Gastrocnemius medialis (tissue), 4 donors: ENCODE data around the gene HIVEP2. TPM values are rescaled to one million over a fixed set of nuclear protein-coding genes. Genes with fewer than 3 reads are reported as not detected.

Experiments
- ATAC-seq, 2 donors: fragments of 150-250 bp; one replicate each; pipeline ENCODE4 v1.9.1; 2016
- DNase-seq, 2 donors: peaks; one replicate each; pipeline ENCODE4 v3.0.0-alpha.2; 2019
- H3K27ac ChIP-seq, 4 donors: fragments of 200-600 bp; sonication (generic); 1 replicate in 1 of 4; 2 replicates in 3 of 4; pipeline ENCODE4 v1.5.1; 2016 to 2018; ENCODE audit warnings: mild to moderate bottlenecking in 2 of 4, moderate library complexity in 1 of 4
- H3K27me3 ChIP-seq, 3 donors: fragments of 200-600 bp; sonication (generic) in 2 of 3; 1 replicate in 1 of 3; 2 replicates in 2 of 3; pipeline versions ENCODE4 v1.5.1 to v1.6.0; 2016 to 2019; ENCODE audit warnings: mild to moderate bottlenecking in 1 of 3, moderate library complexity in 1 of 3
- H3K36me3 ChIP-seq, 2 donors: fragments of 200-600 bp; sonication (generic) in 1 of 2; one replicate each; pipeline ENCODE4 v1.5.1; 2017 to 2018
- H3K4me1 ChIP-seq, 2 donors: fragments of 200-600 bp; sonication (generic) in 1 of 2; one replicate each; pipeline ENCODE4 v1.5.1; 2016 to 2017; ENCODE audit warnings: mild to moderate bottlenecking in 2 of 2
- H3K4me3 ChIP-seq, 4 donors: fragments of 200-600 bp; sonication (generic) in 3 of 4; 1 replicate in 1 of 4; 2 replicates in 3 of 4; pipeline ENCODE4 v1.5.1; 2016 to 2019; ENCODE audit warnings: mild to moderate bottlenecking in 2 of 4
- H3K9me3 ChIP-seq, 3 donors: fragments of 200-600 bp; sonication (generic) in 2 of 3; 1 replicate in 1 of 3; 2 replicates in 2 of 3; pipeline ENCODE4 v1.5.1; 2016 to 2019
- POLR2A ChIP-seq, 2 donors: fragments of 450-650 bp; IDR thresholded peaks; one replicate each; pipeline ENCODE4 v1.6.1; 2017; ENCODE audit warnings: antibody characterized with exemption in 2 of 2, mild to moderate bottlenecking in 2 of 2, moderate library complexity in 2 of 2
- in situ Hi-C, 4 donors: fragments of 200-750 bp; cut with MboI; loops; one replicate each; pipeline versions ENCODE4 v1.15.0 to v1.8.0; 2017; ENCODE audit warnings: low sequenced_read_pairs in 4 of 4
- intact Hi-C: fragments of 100-400 bp; cut with DNase I; formaldehyde crosslinking; loops from one replicate; pipeline ENCODE4 v1.15.1; 2023; ENCODE audit warnings: low total_unique reads
- total RNA-seq, 4 donors: library from RNA; depleted of rRNA; stranded (reverse); fragments of >200 nt; gene quantifications; one replicate each; pipeline versions ENCODE4 v1.1.0 to v1.2.3, GENCODE V29; 2016
- TF ChIP-seq, protein P1 (sequence below), 5 experiments: fragments of 450-650 bp in 3 of 5; fragments of 200-600 bp in 2 of 5; sonication (generic) in 2 of 5; IDR thresholded peaks in 4 of 5; conservative IDR thresholded peaks in 1 of 5; 1 replicate in 4 of 5; 2 replicates in 1 of 5; pipeline ENCODE4 v1.5.1; 2016 to 2019; ENCODE audit warnings: antibody characterized with exemption in 5 of 5, mild to moderate bottlenecking in 3 of 5, moderate library complexity in 3 of 5

Gene HIVEP2
- total RNA-seq, 4 donors from 2014 or later, result 15.9 to 29.4 (median 25.3) TPM

DNA sequence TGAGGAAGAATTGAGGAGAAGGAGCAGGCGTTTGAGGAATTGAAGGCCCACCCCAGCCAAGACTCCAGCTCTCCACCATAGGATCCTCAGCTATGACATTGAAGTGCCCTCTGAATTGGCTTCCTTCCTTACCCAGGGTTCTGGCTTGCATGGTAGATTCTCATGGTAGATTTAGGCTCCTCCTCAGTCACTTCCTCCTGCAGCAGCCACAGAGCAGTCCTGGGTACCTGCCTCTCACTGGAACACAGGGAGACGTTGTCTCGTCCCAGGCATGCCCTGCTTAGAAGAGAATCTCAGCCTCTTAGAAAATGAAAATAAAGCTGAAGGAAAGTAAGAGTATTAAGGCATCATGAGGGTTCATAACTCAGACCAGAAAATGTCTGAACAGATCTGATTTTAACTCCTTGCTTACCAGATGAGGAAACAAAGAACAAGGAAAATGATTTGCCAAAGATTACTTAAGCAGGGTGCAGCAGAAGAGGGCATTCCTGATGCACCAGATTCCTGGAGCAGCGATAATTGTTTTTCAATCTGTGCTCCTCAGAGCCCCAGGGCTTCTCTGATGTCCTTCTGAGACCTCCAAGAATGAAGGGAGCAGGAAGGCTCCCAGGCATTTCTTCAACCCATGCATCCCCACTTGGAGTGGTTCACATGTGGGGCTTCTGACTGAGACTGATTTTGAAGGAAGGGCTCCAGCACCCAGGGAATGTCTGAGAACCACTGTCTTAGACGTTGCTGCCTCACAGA lies 219.8 kb downstream of the HIVEP2 start:
- Histone ChIP-seq H3K36me3 (no peaks in the 10 kb centered on the region), H3K27ac (no peak overlapping the region), H3K4me1 (peaks cover 0 to 4% of the 10 kb centered on the region in 2 donors), H3K4me3 (no peak overlapping the region), H3K9me3 (no peaks in the 10 kb centered on the region), H3K27me3 (no peaks in the 10 kb centered on the region)
- no peak for ATAC-seq
- in situ Hi-C loops (no loop called here), intact Hi-C loops (no loop called here)
- TF ChIP-seq, protein P1, sequence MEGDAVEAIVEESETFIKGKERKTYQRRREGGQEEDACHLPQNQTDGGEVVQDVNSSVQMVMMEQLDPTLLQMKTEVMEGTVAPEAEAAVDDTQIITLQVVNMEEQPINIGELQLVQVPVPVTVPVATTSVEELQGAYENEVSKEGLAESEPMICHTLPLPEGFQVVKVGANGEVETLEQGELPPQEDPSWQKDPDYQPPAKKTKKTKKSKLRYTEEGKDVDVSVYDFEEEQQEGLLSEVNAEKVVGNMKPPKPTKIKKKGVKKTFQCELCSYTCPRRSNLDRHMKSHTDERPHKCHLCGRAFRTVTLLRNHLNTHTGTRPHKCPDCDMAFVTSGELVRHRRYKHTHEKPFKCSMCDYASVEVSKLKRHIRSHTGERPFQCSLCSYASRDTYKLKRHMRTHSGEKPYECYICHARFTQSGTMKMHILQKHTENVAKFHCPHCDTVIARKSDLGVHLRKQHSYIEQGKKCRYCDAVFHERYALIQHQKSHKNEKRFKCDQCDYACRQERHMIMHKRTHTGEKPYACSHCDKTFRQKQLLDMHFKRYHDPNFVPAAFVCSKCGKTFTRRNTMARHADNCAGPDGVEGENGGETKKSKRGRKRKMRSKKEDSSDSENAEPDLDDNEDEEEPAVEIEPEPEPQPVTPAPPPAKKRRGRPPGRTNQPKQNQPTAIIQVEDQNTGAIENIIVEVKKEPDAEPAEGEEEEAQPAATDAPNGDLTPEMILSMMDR (IDR thresholded peaks at IDR 0.05 in 4 of 5, conservative IDR thresholded peaks at IDR 0.05 in 1 of 5), result no peak
- no peak for TF ChIP-seq POLR2A (IDR thresholded peaks at IDR 0.05)
- DNase-seq, result no peak

DNA sequence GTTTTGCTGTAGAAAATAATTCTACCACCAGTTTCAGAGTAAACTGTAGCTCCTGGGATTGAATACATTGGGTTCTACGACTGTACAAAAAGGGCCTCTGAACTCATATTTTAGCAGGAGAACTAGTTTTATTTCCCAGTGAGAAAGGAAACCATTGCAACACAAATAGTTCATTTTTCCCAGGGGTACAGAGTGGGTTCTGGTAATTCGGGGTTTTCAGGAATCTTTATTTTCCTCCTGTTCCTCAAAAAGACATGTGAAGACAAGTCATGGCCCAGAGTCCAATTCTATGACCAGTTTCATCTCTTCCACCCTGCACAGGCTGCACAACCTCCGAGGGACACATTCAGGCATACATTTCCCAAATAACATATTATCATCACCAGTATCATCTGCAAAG lies 222.1 kb downstream of the HIVEP2 start:
- intact Hi-C loops (no loop called here), in situ Hi-C loops (no loop called here)
- TF ChIP-seq, protein P1 (IDR thresholded peaks at IDR 0.05 in 4 of 5, conservative IDR thresholded peaks at IDR 0.05 in 1 of 5), result no peak
- TF ChIP-seq POLR2A (IDR thresholded peaks at IDR 0.05), result no peak
- Histone ChIP-seq H3K36me3 (no peaks in the 10 kb centered on the region), H3K4me1 (no peaks in the 10 kb centered on the region), H3K27me3 (no peaks in the 10 kb centered on the region), H3K9me3 (peaks cover 0 to 8% (median 0%) of the 10 kb centered on the region in 3 donors), H3K4me3 (no peak overlapping the region), H3K27ac (no peak overlapping the region)
- DNase-seq (no peak), ATAC-seq (no peak)

GRCh38 chr6:142722012-142722411 lies 223.0 kb downstream of the HIVEP2 start:
- intact Hi-C loops (no loop called here), in situ Hi-C loops (no loop called here)
- TF ChIP-seq, protein P1 (IDR thresholded peaks at IDR 0.05 in 4 of 5, conservative IDR thresholded peaks at IDR 0.05 in 1 of 5), result no peak
- no peak for TF ChIP-seq POLR2A (IDR thresholded peaks at IDR 0.05)
- Histone ChIP-seq H3K4me1 (no peaks in the 10 kb centered on the region), H3K36me3 (no peaks in the 10 kb centered on the region), H3K4me3 (no peak overlapping the region), H3K27me3 (no peaks in the 10 kb centered on the region), H3K27ac (no peak overlapping the region), H3K9me3 (peaks cover 0 to 8% (median 0%) of the 10 kb centered on the region in 3 donors)
- DNase-seq (no peak), ATAC-seq (no peak)

DNA sequence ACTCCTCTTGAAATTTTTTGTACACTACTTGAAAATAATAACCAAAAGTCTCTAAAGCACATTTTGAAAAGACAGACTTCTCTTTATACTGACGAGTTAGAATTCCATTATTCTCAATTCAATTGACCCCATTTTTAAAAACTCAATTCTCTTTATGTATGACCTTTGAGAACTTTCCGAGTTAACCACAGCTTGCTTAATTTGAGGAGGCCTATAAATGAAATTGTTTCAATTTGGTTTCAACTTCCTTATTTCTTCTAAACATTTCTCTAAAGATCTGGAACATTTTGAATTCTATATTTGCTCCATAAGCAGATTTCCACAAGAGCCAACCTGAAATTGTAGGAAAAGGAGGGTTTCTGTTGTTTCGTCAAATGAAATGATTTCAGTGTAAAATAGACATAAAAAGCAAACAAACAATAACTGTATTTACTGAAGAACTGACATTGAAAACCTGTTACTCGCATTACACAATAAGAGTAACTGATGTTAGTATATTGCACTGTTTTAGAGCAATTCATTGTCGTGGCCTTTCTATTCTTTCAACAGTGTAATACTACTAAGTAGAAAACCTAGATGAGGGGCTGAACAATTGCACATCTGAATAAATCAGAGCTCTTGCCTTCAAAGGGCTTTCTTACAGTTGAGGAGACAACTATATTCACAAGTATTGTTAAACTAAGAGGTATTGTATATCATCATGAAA lies 223.6 kb downstream of the HIVEP2 start:
- no peak for DNase-seq
- Histone ChIP-seq H3K27ac (no peak overlapping the region), H3K9me3 (peaks cover 0 to 8% (median 0%) of the 10 kb centered on the region in 3 donors), H3K36me3 (no peaks in the 10 kb centered on the region), H3K4me3 (no peak overlapping the region), H3K27me3 (no peaks in the 10 kb centered on the region), H3K4me1 (no peaks in the 10 kb centered on the region)
- no peak for ATAC-seq
- no peak for TF ChIP-seq POLR2A (IDR thresholded peaks at IDR 0.05)
- TF ChIP-seq, protein P1 (IDR thresholded peaks at IDR 0.05 in 4 of 5, conservative IDR thresholded peaks at IDR 0.05 in 1 of 5), result no peak
- intact Hi-C loops (no loop called here), in situ Hi-C loops (no loop called here)
